GM18505 (cell line): ENCODE measurements around the gene KCNQ1OT1.

Experiments used
- ATAC-seq: cut with Tn5 transposase; IDR thresholded peaks from one replicate; pipeline ENCODE4 v1.9.1; 2021; ENCODE audit not compliant: unreplicated experiment
- POLR2A ChIP-seq: IDR thresholded peaks from 4 replicates; pipeline ENCODE4 v1.6.1; 2011; ENCODE audit warnings: borderline replicate concordance; ENCODE audit not compliant: insufficient read depth, insufficient read length; ENCODE audit errors: extremely low read depth

KCNQ1OT1 gene

DNA sequence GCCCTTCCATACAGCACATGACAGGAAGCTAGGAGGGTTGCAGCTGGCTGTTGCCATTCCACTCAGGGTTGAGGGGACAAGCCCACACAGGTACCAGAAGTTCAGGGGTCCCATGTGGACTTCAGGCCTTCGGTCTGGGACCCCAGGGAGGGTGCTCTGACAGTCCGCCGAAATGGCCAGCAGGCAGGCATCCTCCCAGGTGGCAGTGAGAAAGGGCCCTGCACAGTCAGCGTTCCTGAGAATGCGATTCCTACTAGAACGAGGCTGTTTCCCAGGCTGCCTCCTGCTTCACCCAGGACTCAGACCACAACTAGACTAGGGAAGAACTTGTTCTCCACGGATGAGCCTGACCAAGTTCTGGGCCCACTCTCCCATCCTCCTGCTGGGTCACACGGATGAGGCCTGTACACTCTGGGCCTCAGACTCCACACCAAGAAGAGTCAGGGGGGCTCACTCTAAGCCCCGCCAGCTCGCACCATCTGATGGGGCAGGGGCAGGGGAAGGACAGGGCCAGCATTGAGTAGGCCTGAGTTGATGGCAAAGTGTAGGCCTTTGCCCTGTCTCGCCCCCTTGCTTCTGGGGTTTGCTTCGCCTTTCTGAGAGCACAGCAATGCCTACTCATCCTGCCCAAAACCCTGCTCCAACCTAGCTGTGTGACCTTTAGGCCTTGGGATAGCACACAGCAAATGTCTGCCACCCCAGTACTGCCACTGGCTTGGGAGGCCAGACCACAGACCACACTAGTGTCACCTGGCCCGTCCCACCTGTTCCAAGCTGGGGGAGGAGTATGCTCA is 14.0 kb downstream of the KCNQ1OT1 start:
- ATAC-seq = no peak
- TF ChIP-seq POLR2A = no peak

DNA sequence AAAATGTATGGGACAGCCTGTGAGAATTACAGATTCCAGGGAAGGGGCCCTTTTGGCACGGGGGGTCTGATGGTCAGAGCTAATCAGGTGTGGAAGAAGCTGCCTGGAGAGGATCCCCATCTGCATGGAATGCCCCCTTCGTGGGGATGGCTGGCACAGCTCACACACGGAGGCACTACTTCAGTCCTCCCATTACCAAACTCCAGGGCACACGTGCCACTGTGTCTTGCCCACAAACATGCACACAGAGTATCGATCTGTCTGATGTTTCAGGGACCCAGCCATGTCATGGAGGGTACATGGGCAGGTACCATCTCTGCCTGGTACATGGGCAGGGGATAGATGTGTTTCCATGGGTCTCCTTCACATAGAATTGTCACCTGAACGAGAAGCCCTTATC is 14.7 kb downstream of the KCNQ1OT1 start:
- ATAC-seq = no peak
- TF ChIP-seq POLR2A = no peak

DNA sequence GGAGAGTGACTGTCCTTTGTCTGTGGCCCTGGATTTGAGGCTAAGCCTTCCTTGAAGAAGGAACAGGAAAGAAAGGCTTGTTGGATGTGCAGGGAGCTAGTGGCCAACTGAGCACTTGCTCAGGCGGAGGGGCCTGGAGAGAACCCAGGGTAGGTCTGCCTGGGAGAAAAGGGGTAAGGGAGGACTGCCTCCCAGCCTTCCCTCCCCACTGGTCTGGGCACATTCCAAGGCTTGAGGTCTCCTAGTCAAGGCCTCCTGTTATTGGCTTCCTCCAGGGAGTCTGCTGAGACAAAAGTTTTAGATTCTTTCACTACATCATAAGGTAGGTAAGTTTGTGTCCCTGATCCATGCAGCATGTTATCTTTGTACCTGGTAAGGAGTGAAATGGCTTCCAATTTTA is 15.2 kb downstream of the KCNQ1OT1 start:
- TF ChIP-seq POLR2A = no peak
- ATAC-seq = no peak

DNA sequence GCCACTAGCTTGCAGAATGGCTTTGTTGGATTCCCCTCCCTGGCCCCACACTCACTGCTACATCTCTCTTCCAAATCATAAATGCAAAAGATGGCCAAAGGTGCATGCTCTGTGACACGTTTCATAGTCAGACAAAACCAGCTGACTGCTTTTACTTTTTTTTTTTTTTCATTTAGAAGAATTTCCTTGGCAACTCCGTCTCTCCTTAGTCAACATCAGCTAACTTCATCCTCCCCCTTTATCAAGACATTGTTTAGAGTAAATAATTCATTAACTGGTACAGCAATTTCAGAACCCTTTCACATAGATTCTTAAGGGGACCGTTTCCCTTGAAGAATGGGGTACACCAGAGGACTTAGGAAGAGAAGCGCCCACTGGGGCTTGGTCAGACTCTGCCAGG is 16.0 kb downstream of the KCNQ1OT1 start:
- TF ChIP-seq POLR2A = no peak
- no peak for ATAC-seq

DNA sequence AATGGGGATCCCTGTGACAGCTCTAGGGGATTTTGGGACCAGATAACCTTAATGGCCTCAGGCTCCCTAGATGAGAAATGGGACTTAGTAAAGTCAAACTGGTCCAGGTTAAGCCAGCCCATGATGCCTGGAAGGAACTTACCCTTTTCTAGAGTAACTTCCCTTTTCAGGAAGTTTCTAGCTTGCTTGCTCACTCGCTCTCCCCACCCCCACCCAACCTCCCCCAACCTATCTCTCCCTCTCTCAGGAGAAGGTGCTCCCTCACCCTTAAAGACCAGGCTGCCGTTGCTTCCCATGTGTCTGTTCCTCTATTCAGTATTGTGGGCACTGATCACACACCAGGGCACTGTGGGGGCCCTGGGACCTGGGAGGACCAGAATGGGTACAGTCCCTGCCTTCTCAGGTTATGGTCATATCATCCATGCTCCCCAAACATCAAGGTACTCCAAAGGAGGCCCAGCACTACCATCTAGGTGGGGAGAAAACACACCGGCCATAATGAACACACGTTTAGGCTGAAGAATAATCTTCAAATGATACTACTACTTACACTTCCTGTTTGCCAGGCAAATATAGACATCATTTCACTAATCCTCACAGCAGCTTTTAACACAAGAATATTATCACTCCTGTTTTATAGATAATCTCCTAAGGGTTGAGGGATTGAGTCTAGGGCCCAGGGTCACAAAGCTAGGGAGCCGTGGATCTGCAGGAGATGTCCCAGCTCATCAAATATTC is 18.2 kb downstream of the KCNQ1OT1 start:
- no peak for TF ChIP-seq POLR2A
- ATAC-seq = no peak

DNA sequence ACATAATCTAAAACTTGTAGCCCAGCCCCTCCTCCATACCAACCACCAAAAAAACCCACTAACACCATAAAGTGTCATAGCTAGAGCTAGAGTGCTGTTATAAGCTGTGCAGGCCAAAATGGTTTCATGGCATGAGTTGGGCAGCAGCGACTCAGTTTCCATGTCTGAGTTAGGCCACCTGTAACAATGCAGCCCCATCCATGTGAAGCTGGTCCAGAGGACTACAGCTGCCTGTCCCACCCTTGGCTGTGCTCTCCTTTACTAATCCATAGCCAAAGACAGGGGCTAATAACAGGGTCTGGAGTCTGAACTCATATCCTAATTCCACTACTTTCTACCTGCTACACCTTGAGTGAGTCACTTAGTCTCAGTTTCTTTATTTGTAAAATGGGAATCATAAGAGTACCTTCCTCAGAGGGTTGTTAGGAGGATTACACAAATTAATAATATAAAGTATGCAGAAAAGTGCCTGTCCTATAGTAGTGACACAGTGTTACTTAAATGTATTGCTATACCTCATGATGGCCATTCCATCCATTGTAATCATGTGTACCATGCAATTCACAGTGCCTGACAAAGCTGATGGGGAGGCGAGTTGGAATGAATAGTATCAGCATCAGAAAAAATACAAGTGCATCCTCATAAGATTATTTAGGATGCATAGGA is 20.6 kb downstream of the KCNQ1OT1 start:
- ATAC-seq = no peak
- TF ChIP-seq POLR2A = no peak

DNA sequence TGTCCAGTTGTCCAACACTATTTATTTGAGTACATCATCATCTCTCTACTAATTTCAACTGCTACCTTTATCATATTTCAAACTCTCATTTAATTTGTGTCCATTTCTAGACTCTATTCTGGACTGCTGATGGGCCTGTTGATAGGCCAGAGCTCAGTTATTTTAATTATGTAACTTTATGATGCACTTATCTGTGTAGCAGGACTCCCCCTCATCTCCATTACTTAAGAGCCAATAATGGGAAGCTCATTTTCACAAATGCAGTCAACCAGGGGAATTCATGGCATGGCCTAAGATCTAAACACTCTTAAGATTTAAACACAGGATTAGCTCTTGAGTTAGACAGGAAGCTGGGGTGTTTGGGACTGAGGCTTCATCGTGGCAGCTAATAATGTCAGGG is 21.4 kb downstream of the KCNQ1OT1 start:
- no peak for ATAC-seq
- no peak for TF ChIP-seq POLR2A

DNA sequence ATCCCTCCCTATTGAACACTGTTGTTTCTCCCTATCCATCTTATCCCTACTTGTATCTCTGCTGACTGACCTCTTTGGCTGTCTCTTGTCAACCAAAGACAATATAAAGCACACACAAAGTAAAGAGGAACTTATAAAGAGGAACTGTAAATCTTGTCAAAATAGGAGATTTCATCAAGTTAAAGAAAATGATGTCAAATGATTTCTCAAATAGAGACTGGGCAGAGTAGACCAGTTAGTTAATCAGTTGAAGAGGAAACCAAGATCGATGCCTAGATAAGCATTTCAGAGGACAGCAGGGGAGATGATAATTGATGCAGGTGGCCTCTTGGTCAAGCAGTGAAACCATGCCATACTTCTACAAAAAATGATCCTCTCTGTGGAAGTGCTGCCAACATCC is 22.7 kb downstream of the KCNQ1OT1 start:
- no peak for ATAC-seq
- no peak for TF ChIP-seq POLR2A

DNA sequence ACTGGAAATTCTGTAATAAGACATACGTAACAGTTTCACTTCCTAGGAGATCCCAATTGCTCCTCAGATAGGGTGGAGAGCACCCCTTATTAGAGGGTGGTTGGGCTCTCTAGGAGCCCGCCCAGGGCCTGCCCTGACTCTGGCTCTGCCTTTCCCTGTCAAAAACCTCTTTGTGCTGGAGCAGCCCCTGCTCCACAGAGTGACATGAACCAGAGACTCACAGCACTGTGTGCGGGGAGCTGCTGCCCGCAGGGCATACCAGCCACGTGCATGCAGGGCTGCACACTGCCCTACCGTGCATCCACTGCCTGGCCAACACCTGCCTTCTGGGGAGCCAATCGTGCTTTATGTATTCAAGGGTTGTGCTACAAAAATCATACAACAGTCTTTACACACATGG is 24.3 kb downstream of the KCNQ1OT1 start:
- no peak for TF ChIP-seq POLR2A
- no peak for ATAC-seq

DNA sequence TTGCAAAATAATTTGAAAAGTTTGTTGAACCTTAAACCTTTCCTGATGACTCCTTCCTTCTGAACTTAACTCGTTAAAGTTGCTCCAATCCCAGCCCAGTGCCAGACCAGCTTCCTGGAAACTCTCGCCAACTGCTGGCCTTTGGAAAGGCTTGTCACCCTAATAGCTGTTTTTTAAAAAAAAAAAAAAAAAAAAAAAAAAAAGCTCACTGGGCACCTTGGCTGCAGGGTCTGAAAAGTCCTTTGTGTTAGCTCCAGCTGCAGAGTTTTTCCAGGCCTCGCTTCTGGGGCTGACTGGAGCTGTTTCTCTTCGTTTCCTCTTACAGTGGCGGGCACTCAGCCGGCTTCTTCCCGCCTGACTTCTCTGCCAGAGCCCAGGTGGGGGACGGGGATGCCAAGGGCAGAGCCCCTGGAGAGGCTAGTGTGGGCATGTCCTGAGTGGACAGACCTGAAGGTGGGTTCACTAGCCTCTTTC is 25.1 kb downstream of the KCNQ1OT1 start:
- no peak for TF ChIP-seq POLR2A
- no peak for ATAC-seq

DNA sequence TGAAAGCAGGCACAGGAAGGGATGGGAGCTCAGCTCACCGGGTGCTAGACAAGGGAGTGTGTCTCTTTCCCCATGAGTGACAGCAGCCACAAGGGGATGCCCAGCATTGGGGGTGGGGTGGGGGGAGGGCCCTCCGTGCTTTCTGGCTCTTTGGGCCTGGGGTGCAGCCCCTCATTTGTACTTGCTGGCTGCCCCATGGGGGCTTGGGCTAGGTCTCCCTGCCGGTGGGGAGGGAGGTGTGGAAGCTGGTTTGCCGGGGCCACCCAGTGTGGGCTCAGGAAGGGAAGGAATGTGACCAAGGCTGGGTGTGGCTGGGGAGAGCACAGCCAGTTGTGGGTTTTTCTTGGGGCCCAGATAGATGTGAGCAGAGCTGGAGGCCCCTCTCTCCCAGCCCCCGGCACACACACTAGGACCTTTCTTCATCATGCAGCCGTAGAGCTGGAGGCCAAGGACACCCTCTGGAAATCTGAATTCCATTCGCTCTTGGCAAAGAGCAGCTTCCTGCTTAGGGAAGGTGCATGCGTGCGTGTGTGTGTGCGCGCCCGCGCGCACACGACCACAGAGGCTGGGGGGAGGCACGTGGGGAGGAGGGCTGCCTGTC is 25.8 kb downstream of the KCNQ1OT1 start:
- no peak for ATAC-seq
- no peak for TF ChIP-seq POLR2A

DNA sequence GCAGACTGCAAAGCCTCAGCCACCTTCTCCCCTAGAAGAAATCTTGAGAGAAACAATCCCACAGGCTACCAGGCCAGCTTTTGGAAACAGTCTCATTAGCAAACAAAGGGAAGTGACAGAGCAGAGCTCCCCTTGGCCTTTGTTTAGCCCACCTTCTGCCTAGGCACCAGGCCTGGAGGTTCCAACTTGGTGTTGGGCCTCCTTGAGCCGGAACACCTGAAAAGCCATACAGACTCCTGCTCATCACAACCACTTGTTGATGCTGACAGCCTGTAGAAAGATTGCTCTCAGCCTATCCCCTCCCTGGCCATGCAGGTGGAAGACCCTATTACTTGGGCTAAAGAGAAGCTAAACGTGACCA is 26.6 kb downstream of the KCNQ1OT1 start:
- TF ChIP-seq POLR2A = no peak
- ATAC-seq = no peak

DNA sequence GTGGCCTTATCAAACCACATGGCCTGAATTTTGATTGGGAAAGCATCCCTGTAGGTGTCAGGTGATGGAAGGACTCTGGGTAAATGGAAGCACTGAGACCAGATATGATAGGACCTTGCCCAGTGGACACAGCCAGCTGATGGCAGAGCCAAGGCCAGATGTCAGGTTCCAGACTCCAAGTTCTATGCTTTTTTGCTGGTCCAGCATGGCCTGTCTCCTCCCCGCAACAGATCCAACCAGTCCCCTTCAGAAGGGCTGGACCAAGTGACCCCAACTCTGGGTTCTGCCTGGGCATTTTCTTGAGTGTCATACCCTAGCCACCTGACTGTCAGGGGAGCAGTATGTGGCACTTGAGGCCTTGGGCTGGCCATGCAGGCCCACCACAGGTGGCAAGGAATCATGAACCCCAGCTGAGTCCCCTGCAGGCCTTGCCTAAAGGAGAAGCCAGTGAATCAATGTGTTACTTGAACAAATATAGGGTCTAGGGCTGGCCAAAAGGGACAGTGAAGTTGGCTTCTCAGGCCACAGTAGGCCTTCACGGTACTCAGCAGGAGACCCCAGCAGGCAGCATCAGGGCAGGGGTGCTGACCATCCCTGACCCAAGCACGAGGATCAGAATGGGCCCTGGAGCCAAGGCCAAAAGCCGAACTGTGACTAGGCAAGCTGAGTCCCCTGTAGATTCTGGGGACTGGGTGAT is 27.1 kb downstream of the KCNQ1OT1 start:
- ATAC-seq = no peak
- no peak for TF ChIP-seq POLR2A
